ENCODE data around the gene TMEM237.

- TF ChIP-seq CTCF (IDR thresholded peaks at IDR 0.05) (no peak), POLR2A (IDR thresholded peaks at IDR 0.05) (no peak), POLR2AphosphoS5 (IDR thresholded peaks at IDR 0.05) (no peak)
Observed at GRCh38 chr2:201653221-201653620, 9.9 kb upstream of the TMEM237 start.
